Stimulated activated CD8-positive, alpha-beta memory T cell treated with anti-CD3 and anti-CD28 coated beads, Interleukin-15, amount 100 ng/mL, for 4 hours (primary cell): ENCODE measurements around the gene PLPP6.

Source experiments
- DNase-seq, 2 donors: peaks; one replicate each; pipeline ENCODE4 v3.0.0-alpha.2; 2020; ENCODE audit warnings: low read depth in 2 of 2

Gene PLPP6

DNA sequence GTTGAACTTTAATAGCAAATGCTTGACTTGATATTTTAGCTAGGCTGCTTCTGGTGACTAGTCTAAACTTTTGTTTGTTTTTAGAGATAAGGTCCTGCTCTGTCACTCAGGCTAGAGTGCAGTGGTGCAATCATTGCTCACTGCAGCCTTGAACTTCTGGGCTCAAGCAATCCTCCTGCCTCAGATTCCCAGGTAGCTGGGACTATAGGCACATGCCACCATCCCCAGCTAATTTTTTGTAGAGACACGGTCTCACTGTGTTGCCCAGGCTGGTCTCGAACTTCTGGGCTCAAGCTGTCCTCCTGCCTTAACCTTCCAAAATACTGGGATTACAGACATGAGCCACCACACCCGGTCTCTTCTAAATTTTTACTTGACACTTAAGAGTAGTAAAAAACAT lies 38.0 kb downstream of the PLPP6 start:
- DNase-seq, result no peak

DNA sequence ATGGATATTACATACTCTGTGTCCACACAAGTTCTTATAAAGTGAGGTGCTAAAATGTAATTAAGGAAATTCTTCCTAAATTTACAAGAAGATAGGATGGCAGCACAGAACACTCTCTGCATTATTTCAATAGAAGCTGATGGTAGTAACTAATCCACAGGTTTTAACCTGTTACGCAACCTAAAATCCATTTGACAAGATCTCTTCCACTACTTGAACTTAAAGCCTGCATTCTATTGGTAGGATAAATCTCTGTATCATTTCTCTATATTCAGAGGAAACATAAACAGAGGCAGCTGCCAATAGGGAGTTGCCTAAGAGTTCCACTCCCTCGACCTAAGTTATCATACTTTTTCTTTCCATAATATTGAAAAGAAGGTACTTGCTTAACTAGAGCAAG lies 38.8 kb downstream of the PLPP6 start:
- no peak for DNase-seq

DNA sequence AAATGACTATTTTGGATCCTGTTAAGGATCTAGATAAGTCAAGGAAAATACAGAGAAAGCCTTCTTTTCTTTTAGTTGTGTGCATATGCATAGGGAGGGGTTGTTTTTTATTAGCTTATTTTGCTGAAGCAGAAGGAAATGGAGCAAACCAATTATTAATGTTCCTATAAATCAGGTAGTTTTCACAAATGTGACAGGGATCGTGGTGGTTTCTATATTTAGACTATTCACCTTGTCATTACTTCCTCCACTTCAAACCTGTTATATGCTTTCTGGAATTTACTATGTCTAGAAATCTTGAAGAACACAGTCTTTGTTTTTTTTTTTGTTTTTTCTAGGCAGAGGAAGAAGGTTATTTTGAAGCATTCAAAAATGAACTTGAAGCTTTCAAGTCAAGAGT lies 39.4 kb downstream of the PLPP6 start:
- no peak for DNase-seq

DNA sequence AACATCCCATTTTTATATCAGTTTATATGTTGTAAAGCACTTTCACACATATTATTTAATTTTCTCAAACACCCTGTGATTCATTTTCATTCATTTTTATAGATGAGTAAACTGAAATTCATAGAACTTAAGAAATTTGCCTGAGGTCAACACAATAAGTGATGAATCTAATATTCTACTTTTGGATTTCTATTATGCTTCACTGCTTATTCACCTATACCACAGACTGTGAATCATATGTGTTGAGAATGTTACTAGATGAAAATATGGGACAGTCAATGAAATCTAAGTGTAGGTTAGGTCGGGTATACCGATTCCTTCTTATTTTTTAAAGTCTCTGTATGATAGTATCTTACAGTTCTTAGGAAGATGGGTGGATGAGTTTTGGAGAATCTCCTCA lies 42.0 kb downstream of the PLPP6 start:
- no peak for DNase-seq

DNA sequence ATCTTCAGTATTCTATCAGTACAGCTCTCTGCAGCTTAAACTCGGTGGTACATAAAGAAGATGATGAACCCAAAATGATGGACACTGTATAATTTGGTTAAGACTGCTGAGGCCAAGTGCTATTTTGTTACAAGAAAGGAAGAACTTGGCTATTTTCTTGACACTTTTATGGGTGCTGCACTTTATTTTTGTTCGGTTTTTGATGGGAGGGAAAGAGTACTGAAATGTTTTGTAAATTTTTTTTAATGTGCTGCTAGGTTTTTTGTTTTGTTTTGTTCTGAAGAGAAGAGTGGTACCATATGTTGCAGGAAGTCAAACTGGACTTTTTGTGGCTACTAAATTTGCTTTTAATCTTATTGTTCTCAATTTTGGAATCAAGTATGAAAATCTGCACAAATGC lies 43.9 kb downstream of the PLPP6 start:
- DNase-seq, result no peak

DNA sequence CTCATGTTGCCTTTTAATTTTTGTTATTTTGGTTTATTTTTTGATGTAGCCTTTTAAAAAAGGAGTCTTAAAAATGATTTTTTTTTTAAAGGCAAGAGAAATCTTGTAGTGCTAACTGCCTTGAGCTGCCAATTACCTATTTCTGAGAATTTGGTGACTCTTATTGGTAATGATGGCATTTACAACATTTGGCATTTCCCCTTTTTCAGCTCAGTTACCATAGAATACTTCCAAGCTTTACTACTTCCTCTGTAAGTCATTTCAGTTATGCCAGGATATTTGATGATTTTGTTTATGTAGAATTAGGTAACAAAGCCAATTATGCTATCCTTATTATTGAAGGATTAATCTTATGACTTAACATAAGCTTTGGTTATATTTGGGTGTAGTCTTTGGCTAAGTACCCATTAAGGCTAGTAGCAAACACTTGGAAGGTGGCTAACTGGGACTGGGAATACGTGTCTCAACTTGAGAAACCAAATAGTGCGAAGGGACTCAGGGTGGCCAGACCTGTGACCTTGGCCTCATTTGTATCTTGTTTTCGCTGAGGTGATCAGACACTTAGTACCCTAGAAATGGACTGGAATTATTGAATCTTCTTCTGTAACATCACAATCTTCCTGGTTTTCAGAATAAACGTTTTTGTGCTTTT lies 45.0 kb downstream of the PLPP6 start:
- DNase-seq, result no peak

DNA sequence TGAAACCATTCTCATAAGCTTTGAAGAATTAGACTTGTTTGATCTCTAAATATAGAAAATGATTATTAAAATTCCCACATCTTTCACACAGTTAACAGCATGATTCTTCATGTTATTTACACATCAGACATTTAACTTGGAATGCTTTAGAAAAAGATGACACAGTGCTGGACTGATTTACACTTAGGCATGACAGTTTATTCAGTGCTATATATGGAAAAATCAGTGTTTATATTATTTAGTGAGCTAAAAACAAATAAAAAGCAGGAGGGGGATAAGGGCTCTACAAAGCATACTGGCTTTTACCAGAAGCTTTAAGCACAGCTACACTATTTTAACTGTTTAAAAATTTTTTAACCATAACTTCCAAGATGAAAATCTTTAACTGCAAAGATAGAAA lies 47.3 kb downstream of the PLPP6 start:
- no peak for DNase-seq

DNA sequence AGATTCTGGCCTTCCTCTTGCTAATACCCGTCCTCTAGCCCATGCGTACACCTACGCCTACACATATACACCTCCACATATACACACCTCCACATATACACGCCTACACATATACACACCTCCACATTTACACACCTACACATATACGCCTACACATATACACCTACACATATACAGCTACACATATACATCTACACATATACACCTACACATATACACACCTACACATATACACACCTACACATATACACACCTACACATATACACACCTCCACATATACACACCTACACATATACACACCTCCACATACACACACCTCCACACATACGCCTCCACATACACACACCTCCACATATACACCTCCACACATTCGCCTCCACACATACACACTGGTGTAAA lies 51.8 kb downstream of the PLPP6 start:
- DNase-seq, result no peak

DNA sequence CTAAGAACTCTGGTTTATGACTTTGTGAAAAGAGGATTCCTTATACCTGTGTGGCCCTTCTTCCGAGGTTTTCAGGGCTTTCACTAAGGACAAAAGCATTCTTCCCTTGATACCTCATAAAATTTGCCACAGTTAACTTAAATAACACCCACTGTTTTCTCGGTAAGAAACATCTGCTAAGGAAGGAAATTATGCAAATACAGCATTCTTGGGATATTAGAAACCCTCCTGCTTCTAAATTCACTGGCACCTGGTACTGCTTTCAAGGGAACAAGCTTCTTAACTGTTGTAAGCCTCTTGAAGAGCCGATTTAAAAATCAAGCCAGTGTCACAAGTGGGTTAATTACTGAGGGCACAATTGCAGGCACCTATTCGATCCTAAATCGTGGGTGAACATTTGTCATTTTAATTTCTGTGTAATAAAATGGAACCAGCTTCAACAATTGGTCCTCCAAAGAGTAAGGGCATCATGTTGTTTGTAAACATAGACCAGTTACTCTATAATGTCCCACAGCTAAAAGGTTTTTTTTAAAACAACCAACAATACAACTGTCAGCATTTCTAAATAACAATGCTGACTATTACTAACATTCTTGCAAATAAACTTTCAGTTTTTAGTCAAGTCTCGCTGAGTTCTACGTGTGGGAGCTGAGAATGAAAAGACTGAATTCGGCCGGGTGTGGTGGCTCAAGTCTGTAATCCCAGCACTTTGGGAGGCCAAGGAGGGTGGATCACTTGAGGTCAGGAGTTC lies 52.3 kb downstream of the PLPP6 start:
- DNase-seq, result no peak
